Measurements from ENCODE around the gene BIRC6. TPM values are rescaled to one million over a fixed set of nuclear protein-coding genes. Genes with fewer than 3 reads are reported as not detected.

BIRC6 gene
- total RNA-seq, 1 experiment from 2014 or later: 69.6 TPM

- H3K27me3 Mint-ChIP-seq (ENCODE audit: insufficient read depth, unreplicated experiment): no peaks in the 10 kb centered on the region
- ChIA-PET CTCF (interaction anchor here (0.6 to 1.0 kb wide), 2 partner anchors 24 to 403 kb away, joined by 3 to 4 read pairs; no protein-coding TSS in a partner anchor), POLR2A (interaction anchor here (0.9 kb wide), 1 partner anchor 11 kb away, joined by 3 read pairs; no protein-coding TSS in a partner anchor)
- intact Hi-C loops (cut with micrococcal nuclease): no loop called here
- H3K9me3 Mint-ChIP-seq (ENCODE audit: unreplicated experiment): no peaks in the 10 kb centered on the region
- H3K27ac Mint-ChIP-seq (ENCODE audit: low read depth, unreplicated experiment): no peak overlapping the region
- no peak overlapping the region for H3K4me3 Mint-ChIP-seq (ENCODE audit: unreplicated experiment)
- TF ChIP-seq CTCF (IDR thresholded peaks at IDR 0.05; ENCODE audit: unreplicated experiment): no peak
- peaks cover 32% of the 10 kb centered on the region for H3K36me3 Mint-ChIP-seq (ENCODE audit: insufficient read depth, unreplicated experiment)
- H3K4me1 Mint-ChIP-seq (ENCODE audit: insufficient read depth, unreplicated experiment): no peaks in the 10 kb centered on the region
- BruUV-seq (replicated peaks): no TSS peak
- DNase-seq (ENCODE audit: unreplicated experiment): no peak
These were observed 307.0 kb downstream of the BIRC6 start for GRCh38 chr2:32663864-32664263.

- no peaks in the 10 kb centered on the region for H3K27me3 Mint-ChIP-seq (ENCODE audit: insufficient read depth, unreplicated experiment)
- H3K4me1 Mint-ChIP-seq (ENCODE audit: insufficient read depth, unreplicated experiment): no peaks in the 10 kb centered on the region
- no peak for TF ChIP-seq CTCF (IDR thresholded peaks at IDR 0.05; ENCODE audit: unreplicated experiment)
- ChIA-PET POLR2A (interaction anchor here (0.7 kb wide), 1 partner anchor 17 kb away, joined by 3 read pairs; no protein-coding TSS in a partner anchor), CTCF (interaction anchor here (0.7 kb wide), 1 partner anchor 122 kb away, joined by 3 read pairs; no protein-coding TSS in a partner anchor)
- no TSS peak for BruUV-seq (replicated peaks)
- H3K27ac Mint-ChIP-seq (ENCODE audit: low read depth, unreplicated experiment): no peak overlapping the region
- no peaks in the 10 kb centered on the region for H3K9me3 Mint-ChIP-seq (ENCODE audit: unreplicated experiment)
- intact Hi-C loops (cut with micrococcal nuclease): no loop called here
- no peak overlapping the region for H3K4me3 Mint-ChIP-seq (ENCODE audit: unreplicated experiment)
- peaks cover 33% of the 10 kb centered on the region for H3K36me3 Mint-ChIP-seq (ENCODE audit: insufficient read depth, unreplicated experiment)
- no peak for DNase-seq (ENCODE audit: unreplicated experiment)
These were observed 309.9 kb downstream of the BIRC6 start for GRCh38 chr2:32666704-32667103.

GRCh38 chr2:32668254-32668653, 311.4 kb downstream of the BIRC6 start:
- POLR2A ChIA-PET: no interaction called here
- no peak for TF ChIP-seq CTCF (IDR thresholded peaks at IDR 0.05; ENCODE audit: unreplicated experiment)
- Mint-ChIP-seq H3K27me3 (ENCODE audit: insufficient read depth, unreplicated experiment) (no peaks in the 10 kb centered on the region), H3K4me3 (ENCODE audit: unreplicated experiment) (no peak overlapping the region), H3K9me3 (ENCODE audit: unreplicated experiment) (no peaks in the 10 kb centered on the region), H3K27ac (ENCODE audit: low read depth, unreplicated experiment) (no peak overlapping the region), H3K4me1 (ENCODE audit: insufficient read depth, unreplicated experiment) (no peaks in the 10 kb centered on the region), H3K36me3 (ENCODE audit: insufficient read depth, unreplicated experiment) (peaks cover 42% of the 10 kb centered on the region)
- intact Hi-C loops (cut with micrococcal nuclease): no loop called here
- CTCF ChIA-PET: interaction anchor here (0.7 kb wide), 1 partner anchor 68 kb away, joined by 3 read pairs; no protein-coding TSS in a partner anchor
- no peak for DNase-seq (ENCODE audit: unreplicated experiment)
- BruUV-seq (replicated peaks): no TSS peak

Small RNAs within 50 kb of the gene (microRNA-seq; reads per million reads assigned to microRNA genes)
- gene MIR4765: 0.53 reads per million
- not detected for gene MIR558

Other genes with a start within 250 kb of the BIRC6 start
- 21.8 and 32.2 TPM in 2 replicates for gene SLC30A6, start 191.2 kb upstream of the BIRC6 start, total RNA-seq (2022)
- gene NLRC4, start 92.1 kb upstream of the BIRC6 start, total RNA-seq (2022): 0.12 and 0.27 TPM in 2 replicates
- gene YIPF4, start 79.1 kb upstream of the BIRC6 start, total RNA-seq (2022): 67.6 and 90.3 TPM in 2 replicates

Measured in MCF 10A (cell line).